Measurements from ENCODE around the gene MILR1.
"Not testable (repeated sequence)": the region's sequence is repeated elsewhere in the genome, so short reads cannot be mapped to it uniquely, and the experiment has no call there.

The MILR1 gene

GRCh38 chr17:64428406-64428805, 20.5 kb upstream of the MILR1 start:
- no peak for DNase-seq

GRCh38 chr17:64430036-64430435, 18.9 kb upstream of the MILR1 start:
- DNase-seq, result not testable (repeated sequence)

GRCh38 chr17:64431534-64431933, 17.4 kb upstream of the MILR1 start:
- no peak for DNase-seq

GRCh38 chr17:64437944-64438525, 10.9 kb upstream of the MILR1 start:
- DNase-seq, result no peak

- not testable (repeated sequence) for DNase-seq
These were observed 9.4 kb upstream of the MILR1 start for GRCh38 chr17:64439521-64439920.

- DNase-seq, result no peak
These were observed 9.0 kb upstream of the MILR1 start for GRCh38 chr17:64439956-64440355.

GRCh38 chr17:64441772-64442540, 7.0 kb upstream of the MILR1 start:
- no peak for DNase-seq

GRCh38 chr17:64442541-64442971, 6.4 kb upstream of the MILR1 start:
- no peak for DNase-seq

- DNase-seq, result no peak
These were observed 5.7 kb upstream of the MILR1 start for GRCh38 chr17:64443086-64443760.

GRCh38 chr17:64447526-64447925, 1.4 kb upstream of the MILR1 start:
- no peak for DNase-seq

- DNase-seq, result no peak
These were observed 630 bp downstream of the MILR1 start for GRCh38 chr17:64449545-64449944.

- no peak for DNase-seq
These were observed 7.3 kb downstream of the MILR1 start for GRCh38 chr17:64455993-64456885.

- DNase-seq, result no peak
These were observed 8.2 kb downstream of the MILR1 start for GRCh38 chr17:64457156-64457555.

- DNase-seq, result no peak
These were observed 9.8 kb downstream of the MILR1 start for GRCh38 chr17:64458756-64459155.

- no peak for DNase-seq
These were observed 10.4 kb downstream of the MILR1 start for GRCh38 chr17:64459284-64459747.

GRCh38 chr17:64459818-64460217, 10.9 kb downstream of the MILR1 start:
- DNase-seq, result not testable (repeated sequence)

GRCh38 chr17:64460955-64461354, 12.0 kb downstream of the MILR1 start:
- DNase-seq, result no peak

- no peak for DNase-seq
These were observed 12.9 kb downstream of the MILR1 start for GRCh38 chr17:64461788-64462187.

- DNase-seq, result no peak
These were observed 17.3 kb downstream of the MILR1 start for GRCh38 chr17:64466019-64466735.

GRCh38 chr17:64466834-64467233, 17.9 kb downstream of the MILR1 start:
- DNase-seq, result not testable (repeated sequence)

- DNase-seq, result no peak
These were observed 21.7 kb downstream of the MILR1 start for GRCh38 chr17:64470625-64471024.

GRCh38 chr17:64471440-64471839, 22.5 kb downstream of the MILR1 start:
- no peak for DNase-seq
